ENCODE data around the gene KAT6B. TPM values are rescaled to one million over a fixed set of nuclear protein-coding genes. Genes with fewer than 3 reads are reported as not detected.

The KAT6B gene
- total and polyA plus RNA-seq, 7 donors: 5.8 to 77.0 (median 49.9) TPM

DNA sequence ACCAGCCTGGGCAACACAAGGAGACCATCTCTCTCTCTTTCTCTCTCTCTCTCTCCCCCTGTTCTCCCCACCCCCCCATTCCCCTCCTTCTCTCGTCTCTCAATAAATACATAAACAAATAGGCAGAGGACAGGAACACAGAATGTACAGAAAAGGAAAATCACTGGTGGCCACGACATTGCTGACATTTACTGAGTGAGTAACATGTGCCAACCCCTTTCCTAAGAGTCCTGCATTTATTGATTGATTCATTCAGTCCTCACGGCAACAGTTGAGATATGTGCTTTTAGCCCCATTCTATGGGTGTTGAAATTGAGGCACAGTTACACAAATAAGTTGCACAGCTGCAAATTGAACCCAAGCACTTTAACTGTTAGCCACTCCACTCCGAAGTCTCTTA, 170.8 kb downstream of the KAT6B start:
- Histone ChIP-seq H3K27me3 (no peaks in the 10 kb centered on the region), H3K4me3 (no peak overlapping the region), H3K27ac (no peak overlapping the region), H3K4me1 (no peaks in the 10 kb centered on the region), H3K9me3 (no peaks in the 10 kb centered on the region), H3K36me3 (peaks cover 0 to 57% (median 3%) of the 10 kb centered on the region in 4 donors)
- WGBS, 2 donors: 81 to 86% methylated on average over 4 of the region's 4 CpGs
- TF ChIP-seq, protein P1, sequence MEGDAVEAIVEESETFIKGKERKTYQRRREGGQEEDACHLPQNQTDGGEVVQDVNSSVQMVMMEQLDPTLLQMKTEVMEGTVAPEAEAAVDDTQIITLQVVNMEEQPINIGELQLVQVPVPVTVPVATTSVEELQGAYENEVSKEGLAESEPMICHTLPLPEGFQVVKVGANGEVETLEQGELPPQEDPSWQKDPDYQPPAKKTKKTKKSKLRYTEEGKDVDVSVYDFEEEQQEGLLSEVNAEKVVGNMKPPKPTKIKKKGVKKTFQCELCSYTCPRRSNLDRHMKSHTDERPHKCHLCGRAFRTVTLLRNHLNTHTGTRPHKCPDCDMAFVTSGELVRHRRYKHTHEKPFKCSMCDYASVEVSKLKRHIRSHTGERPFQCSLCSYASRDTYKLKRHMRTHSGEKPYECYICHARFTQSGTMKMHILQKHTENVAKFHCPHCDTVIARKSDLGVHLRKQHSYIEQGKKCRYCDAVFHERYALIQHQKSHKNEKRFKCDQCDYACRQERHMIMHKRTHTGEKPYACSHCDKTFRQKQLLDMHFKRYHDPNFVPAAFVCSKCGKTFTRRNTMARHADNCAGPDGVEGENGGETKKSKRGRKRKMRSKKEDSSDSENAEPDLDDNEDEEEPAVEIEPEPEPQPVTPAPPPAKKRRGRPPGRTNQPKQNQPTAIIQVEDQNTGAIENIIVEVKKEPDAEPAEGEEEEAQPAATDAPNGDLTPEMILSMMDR (IDR thresholded peaks at IDR 0.05): no peak
- DNase-seq: no peak
- intact Hi-C loops (cut with DNase I): no loop called here

DNA sequence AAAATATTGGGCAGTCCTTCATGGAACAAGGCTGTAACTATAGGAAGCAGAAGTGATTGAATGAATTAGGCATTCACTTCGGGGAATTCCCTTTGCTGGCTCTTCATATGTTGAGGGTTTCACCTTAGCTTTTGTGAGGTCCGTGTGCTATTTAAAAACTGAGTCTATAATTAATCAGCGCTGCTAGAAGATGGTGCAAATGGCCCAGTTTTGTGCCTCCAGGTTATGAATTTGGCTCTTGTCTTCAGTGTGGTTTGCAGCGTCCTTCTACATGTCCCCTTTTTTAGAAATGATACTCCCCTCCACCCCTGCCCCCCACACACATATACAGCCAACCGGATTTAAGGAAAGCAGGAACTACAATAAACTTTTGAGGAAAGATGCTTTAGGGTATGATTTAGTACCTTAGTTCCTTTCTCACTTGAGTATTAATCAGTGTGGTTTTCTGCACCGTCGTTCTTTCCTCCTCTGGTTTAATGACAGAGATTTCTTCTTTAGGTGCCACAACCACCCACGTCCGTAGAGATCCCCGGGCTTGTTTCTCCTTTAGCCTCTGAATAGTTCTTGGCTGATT, 174.4 kb downstream of the KAT6B start:
- no peak overlapping the region for H3K27ac ChIP-seq
- no peak for DNase-seq
- H3K9me3 ChIP-seq: no peaks in the 10 kb centered on the region
- H3K4me1 ChIP-seq: no peaks in the 10 kb centered on the region
- TF ChIP-seq, protein P1 (IDR thresholded peaks at IDR 0.05): no peak
- TF ChIP-seq EP300 (IDR thresholded peaks at IDR 0.05) (no peak), POLR2AphosphoS5 (IDR thresholded peaks at IDR 0.05) (no peak), POLR2A (IDR thresholded peaks at IDR 0.05) (no peak)
- peaks cover 0 to 38% (median 3%) of the 10 kb centered on the region in 4 donors for H3K36me3 ChIP-seq
- no peak overlapping the region for H3K4me3 ChIP-seq
- H3K27me3 ChIP-seq: no peaks in the 10 kb centered on the region
- intact Hi-C loops (cut with DNase I): no loop called here
- WGBS, 2 donors: 63 to 90% methylated on average over 10 of the region's 10 CpGs

DNA sequence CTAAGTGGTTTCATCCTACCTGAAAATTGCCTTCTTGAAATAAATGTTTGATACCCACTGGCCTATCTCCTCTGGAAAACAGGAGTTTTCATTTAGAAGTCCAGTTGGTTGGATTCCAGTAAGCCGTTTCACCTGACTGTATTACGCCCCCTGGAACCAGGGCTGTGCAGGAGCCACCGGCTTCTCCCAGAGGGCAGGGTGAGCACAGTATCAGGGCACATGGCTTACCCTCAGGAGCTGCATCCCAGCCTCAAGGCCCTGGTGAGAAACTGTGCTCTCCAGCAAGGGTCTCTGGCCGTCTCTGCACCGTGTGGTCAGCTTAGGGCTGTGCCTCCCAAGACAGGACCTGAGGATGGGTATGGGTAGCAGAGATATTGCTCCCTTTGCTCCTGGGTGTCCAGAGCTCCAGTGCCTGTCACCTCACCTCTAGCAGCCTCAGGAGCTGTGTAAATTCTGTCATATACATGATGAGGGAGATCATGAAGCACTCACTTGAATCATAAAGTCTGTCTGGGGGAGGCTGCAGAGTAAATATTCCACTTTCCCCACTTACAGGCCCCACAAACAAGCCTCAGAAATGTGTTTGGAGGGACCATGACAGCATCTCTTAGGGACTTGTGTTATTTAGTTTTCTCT, 175.4 kb downstream of the KAT6B start:
- no peak for TF ChIP-seq EP300 (IDR thresholded peaks at IDR 0.05)
- TF ChIP-seq POLR2AphosphoS5 (IDR thresholded peaks at IDR 0.05): no peak
- TF ChIP-seq, protein P1 (IDR thresholded peaks at IDR 0.05): no peak
- TF ChIP-seq POLR2A (IDR thresholded peaks at IDR 0.05): no peak
- Histone ChIP-seq H3K4me3 (no peak overlapping the region), H3K27ac (no peak overlapping the region), H3K9me3 (no peaks in the 10 kb centered on the region), H3K27me3 (no peaks in the 10 kb centered on the region), H3K4me1 (no peaks in the 10 kb centered on the region), H3K36me3 (peaks cover 0 to 31% (median 3%) of the 10 kb centered on the region in 4 donors)
- DNase-seq: no peak
- intact Hi-C loops (cut with DNase I): no loop called here
- WGBS, 2 donors: 93 to 95% methylated on average over 5 of the region's 5 CpGs

DNA sequence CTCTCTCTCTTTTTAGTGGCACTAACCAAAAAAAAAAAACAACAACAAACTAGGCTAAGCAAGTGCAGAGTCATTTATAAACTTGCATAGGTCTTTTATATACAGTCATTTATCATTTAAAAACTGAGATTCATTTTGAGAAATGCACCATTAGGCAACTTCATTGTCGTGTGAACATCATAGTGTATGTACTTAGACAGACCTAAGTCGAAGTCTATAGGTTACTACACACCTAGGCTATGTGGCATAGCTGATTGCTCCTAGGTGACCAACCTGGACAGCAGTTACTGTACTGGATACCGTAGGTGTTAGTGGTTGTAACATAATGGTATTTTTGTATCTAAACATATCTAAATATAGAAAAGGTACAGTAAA, 175.9 kb downstream of the KAT6B start:
- no peak for DNase-seq
- Histone ChIP-seq H3K4me3 (no peak overlapping the region), H3K36me3 (peaks cover 0 to 29% (median 3%) of the 10 kb centered on the region in 4 donors), H3K27me3 (no peaks in the 10 kb centered on the region), H3K4me1 (no peaks in the 10 kb centered on the region), H3K27ac (no peak overlapping the region), H3K9me3 (no peaks in the 10 kb centered on the region)
- TF ChIP-seq EP300 (IDR thresholded peaks at IDR 0.05): no peak
- TF ChIP-seq POLR2A (IDR thresholded peaks at IDR 0.05): no peak
- TF ChIP-seq POLR2AphosphoS5 (IDR thresholded peaks at IDR 0.05): no peak
- TF ChIP-seq, protein P1 (IDR thresholded peaks at IDR 0.05): no peak
- 75 to 94% methylated on average over 3 of the region's 3 CpGs for WGBS, 2 donors
- intact Hi-C loops (cut with DNase I): no loop called here

Measured in sigmoid colon (tissue), 7 donors.